ENCODE data around the gene SETDB2.
"Not testable (repeated sequence)": the region's sequence is repeated elsewhere in the genome, so short reads cannot be mapped to it uniquely, and the experiment has no call there.

The SETDB2 gene

DNA sequence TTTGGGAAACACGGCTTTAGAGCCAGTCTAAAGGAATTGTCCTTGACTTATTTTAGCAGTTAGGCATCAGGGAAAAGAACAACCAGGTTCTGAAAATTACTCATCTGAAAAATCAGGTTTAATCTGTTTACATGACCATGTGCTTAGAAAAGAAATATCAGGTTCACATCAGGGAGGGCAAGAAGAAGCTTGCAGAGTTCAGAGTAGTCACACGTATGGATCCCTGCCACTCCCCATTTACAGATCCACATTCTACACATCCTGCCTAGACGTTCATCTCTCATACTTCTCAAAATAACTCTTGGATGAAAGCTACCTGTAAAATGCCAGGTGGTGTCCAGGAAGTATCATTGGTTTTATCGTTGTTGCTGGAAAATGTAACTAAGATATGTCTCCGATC is 37.7 kb downstream of the SETDB2 start:
- TF ChIP-seq, protein P1, sequence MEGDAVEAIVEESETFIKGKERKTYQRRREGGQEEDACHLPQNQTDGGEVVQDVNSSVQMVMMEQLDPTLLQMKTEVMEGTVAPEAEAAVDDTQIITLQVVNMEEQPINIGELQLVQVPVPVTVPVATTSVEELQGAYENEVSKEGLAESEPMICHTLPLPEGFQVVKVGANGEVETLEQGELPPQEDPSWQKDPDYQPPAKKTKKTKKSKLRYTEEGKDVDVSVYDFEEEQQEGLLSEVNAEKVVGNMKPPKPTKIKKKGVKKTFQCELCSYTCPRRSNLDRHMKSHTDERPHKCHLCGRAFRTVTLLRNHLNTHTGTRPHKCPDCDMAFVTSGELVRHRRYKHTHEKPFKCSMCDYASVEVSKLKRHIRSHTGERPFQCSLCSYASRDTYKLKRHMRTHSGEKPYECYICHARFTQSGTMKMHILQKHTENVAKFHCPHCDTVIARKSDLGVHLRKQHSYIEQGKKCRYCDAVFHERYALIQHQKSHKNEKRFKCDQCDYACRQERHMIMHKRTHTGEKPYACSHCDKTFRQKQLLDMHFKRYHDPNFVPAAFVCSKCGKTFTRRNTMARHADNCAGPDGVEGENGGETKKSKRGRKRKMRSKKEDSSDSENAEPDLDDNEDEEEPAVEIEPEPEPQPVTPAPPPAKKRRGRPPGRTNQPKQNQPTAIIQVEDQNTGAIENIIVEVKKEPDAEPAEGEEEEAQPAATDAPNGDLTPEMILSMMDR (IDR thresholded peaks at IDR 0.05; ENCODE audit: insufficient read depth, low read length, poor library complexity, severe bottlenecking) = no peak
- H3K27me3 ChIP-seq (replicated peaks; ENCODE audit: control insufficient read depth, insufficient read depth, low read length) = no peaks in the 10 kb centered on the region
- peaks cover 2% of the 10 kb centered on the region; the same call in 1 of the 2 replicates for H3K36me3 ChIP-seq (ENCODE audit: control insufficient read depth, insufficient read depth, low read length)
- H3K4me3 ChIP-seq (replicated peaks; ENCODE audit: low read depth, low read length) = no peak overlapping the region
- DNase-seq (ENCODE audit: extremely low read depth, insufficient read length) = no peak

DNA sequence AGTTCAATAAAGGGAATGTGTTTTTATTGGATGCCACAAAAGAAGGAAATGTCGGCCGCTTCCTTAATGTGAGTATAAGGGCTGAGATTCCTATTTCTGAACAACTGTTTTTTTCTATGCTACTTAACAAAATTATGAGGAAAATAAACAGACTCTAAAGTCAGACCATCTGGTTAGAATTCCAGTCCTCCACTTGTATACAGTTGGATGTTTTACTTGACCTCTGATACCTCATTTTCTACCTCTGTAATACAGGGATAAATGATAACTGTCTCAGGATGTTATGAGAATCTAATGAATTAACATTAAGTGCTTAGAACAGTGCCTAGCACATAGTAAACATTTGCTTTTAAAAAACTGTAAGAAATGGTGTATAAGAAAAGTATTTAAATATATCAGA is 44.5 kb downstream of the SETDB2 start:
- Histone ChIP-seq H3K27me3 (replicated peaks; ENCODE audit: control insufficient read depth, insufficient read depth, low read length) (no peaks in the 10 kb centered on the region), H3K36me3 (ENCODE audit: control insufficient read depth, insufficient read depth, low read length) (no peaks in the 10 kb centered on the region; the same call in 1 of the 2 replicates), H3K4me3 (replicated peaks; ENCODE audit: low read depth, low read length) (no peak overlapping the region)
- TF ChIP-seq, protein P1 (IDR thresholded peaks at IDR 0.05; ENCODE audit: insufficient read depth, low read length, poor library complexity, severe bottlenecking) = no peak
- no peak for DNase-seq (ENCODE audit: extremely low read depth, insufficient read length)

DNA sequence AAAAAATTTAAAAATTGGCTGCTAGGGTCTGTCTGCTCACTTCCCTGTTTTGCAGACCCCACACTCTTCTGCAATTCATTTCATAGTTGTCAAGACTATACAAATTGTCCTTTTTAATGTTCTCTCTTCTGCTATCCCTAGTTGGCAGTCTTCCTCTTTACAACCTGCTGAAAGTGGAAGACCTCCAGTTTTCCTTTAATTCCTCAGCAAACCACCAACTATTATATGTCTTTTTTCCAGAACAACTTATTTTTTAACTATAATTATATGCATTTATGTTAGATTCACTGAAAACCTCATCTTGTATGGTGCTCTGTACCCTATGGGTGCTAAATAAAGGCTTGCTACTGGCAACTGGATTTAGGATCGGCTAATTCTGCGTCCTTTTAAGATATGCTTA is 50.6 kb downstream of the SETDB2 start:
- no peak for DNase-seq (ENCODE audit: extremely low read depth, insufficient read length)
- peaks cover 2% of the 10 kb centered on the region for H3K36me3 ChIP-seq (ENCODE audit: control insufficient read depth, insufficient read depth, low read length)

DNA sequence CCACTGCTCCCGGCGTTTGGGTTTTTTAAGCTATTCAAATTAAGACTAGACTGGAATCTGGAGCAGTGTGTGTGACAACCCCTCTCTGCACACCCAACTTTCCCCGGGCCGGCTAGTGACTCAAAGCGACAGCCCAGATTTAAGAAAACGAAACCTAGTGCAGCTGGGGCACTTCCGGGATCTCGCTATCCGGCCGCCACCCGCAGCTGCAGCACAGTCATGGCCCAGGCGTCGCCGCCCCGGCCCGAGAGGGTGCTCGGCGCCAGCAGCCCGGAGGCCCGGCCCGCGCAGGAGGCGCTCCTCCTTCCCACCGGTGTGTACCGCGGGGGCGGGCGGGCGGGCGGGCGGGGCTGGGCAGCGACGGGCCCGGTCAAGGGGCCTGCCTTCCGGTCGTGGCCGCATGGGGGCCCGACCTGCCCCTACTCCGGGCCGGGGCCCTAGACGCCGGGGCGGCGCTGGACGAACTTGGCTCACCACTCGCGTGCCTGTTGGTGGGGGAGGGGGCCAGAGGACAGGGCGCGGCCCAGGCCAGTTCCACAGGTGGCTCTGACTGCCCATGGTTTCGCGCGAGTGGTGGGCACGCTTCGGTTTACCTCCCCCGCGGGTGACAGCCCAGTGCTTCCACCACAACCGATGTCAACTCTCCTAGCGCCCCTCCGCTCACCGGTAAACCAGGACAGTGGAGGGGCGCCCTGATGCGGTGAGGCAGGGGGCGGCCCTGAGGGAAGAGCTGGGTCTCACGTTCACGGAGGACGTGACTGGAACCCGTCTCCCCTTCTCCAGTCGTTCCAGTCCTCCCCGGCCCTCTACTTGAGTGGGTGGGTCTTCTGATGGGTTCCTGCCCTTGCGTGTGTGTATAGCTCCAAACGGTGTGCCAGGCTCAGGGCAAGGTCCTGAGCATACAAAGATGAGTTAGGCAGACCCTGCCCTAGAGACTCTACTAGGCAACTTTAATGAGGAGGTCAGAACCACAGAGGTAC is 52.0 kb downstream of the SETDB2 start, which contains the start of gene PHF11:
Gene PHF11, plus strand, starts transcription at position 171 of the 980 bp plus-strand sequence. Its CDS starts 49 bp downstream, at position 220.
- DNase-seq (ENCODE audit: extremely low read depth, insufficient read length) = peak; percentile 90
- Histone ChIP-seq H3K27me3 (replicated peaks; ENCODE audit: control insufficient read depth, insufficient read depth, low read length) (no peaks in the 10 kb centered on the region), H3K36me3 (ENCODE audit: control insufficient read depth, insufficient read depth, low read length) (peaks cover 2% of the 10 kb centered on the region), H3K4me3 (replicated peaks; ENCODE audit: low read depth, low read length) (peak within 1 kb of the TSS; percentile 87)
- TF ChIP-seq, protein P1 (IDR thresholded peaks at IDR 0.05; ENCODE audit: insufficient read depth, low read length, poor library complexity, severe bottlenecking) = peak; percentile 5

More for the DNA sequence above, 50.6 kb downstream of the SETDB2 start:
- TF ChIP-seq, protein P1 (IDR thresholded peaks at IDR 0.05; ENCODE audit: insufficient read depth, low read length, poor library complexity, severe bottlenecking) = no peak
- Histone ChIP-seq H3K27me3 (replicated peaks; ENCODE audit: control insufficient read depth, insufficient read depth, low read length) (no peaks in the 10 kb centered on the region), H3K4me3 (replicated peaks; ENCODE audit: low read depth, low read length) (peak overlapping the region; percentile 87)

DNA sequence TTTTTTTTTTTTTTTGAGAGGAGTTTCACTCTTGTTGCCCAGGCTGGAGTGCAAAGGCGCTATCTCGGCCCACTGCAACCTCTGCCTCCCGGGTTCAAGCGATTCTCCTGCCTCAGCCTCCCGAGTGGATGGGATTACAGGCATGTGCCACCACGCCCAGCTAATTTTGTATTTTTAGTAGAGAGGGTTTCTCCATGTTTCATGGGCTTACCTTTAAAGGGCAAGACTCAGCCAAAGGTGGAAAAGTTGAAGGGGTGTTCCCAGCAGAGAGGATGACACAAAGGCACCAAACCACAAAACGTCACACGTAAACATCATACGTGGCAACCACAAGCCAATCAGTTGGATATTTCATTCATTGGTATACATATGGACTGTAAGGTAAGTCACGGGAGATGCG is 52.8 kb downstream of the SETDB2 start:
- DNase-seq (ENCODE audit: extremely low read depth, insufficient read length); H3K36me3 ChIP-seq (ENCODE audit: control insufficient read depth, insufficient read depth, low read length); H3K27me3 ChIP-seq (replicated peaks; ENCODE audit: control insufficient read depth, insufficient read depth, low read length): not testable (repeated sequence)
- peak overlapping the region; percentile 87 for H3K4me3 ChIP-seq (replicated peaks; ENCODE audit: low read depth, low read length)

DNA sequence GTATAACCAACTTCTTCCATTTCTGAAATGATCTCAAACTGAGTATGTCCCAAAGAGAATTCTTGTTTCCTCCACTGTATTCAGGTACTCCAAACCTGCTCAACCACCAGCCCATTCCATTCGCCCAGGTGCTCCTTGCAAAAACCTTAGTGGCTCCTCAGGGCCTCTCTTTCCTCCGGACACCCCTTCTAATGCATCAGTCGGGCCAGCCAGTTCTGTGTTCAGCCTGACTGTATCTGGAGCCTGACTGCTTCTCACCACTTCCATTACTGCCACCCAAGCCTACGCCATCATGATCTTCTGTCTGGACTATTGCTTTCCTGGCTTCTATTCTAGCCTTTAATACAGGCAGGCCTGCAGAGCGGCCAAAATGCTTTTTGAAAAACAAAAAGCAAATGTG is 53.2 kb downstream of the SETDB2 start:
- Histone ChIP-seq H3K27me3 (replicated peaks; ENCODE audit: control insufficient read depth, insufficient read depth, low read length) (no peaks in the 10 kb centered on the region), H3K36me3 (ENCODE audit: control insufficient read depth, insufficient read depth, low read length) (peaks cover 4% of the 10 kb centered on the region), H3K4me3 (replicated peaks; ENCODE audit: low read depth, low read length) (no peak overlapping the region)
- DNase-seq (ENCODE audit: extremely low read depth, insufficient read length) = no peak
- TF ChIP-seq, protein P1 (IDR thresholded peaks at IDR 0.05; ENCODE audit: insufficient read depth, low read length, poor library complexity, severe bottlenecking) = no peak
